ENCODE data around the gene UBTD1. TPM values are rescaled to one million over a fixed set of nuclear protein-coding genes. Genes with fewer than 3 reads are reported as not detected.

The UBTD1 gene
- total RNA-seq, 4 donors from 2014 or later: 13.7 to 40.0 (median 23.3) TPM

GRCh38 chr10:97532935-97533671, 34.4 kb downstream of the UBTD1 start:
- H3K27ac ChIP-seq: peak overlapping the region in 3 of 4 donors; percentile 7 to 48 (median 22)
- DNase-seq (peak in 1 of 2 donors; percentile 42), ATAC-seq (peak in 1 of 2 donors; percentile 76)
- H3K4me1 ChIP-seq: peaks cover 3 to 11% of the 10 kb centered on the region in 2 donors
- H3K27me3 ChIP-seq: no peaks in the 10 kb centered on the region
- intact Hi-C loops (cut with DNase I; ENCODE audit: low total_unique reads) (no loop called here), in situ Hi-C loops (cut with MboI; ENCODE audit: low sequenced_read_pairs in 4 of 4) (no loop called here)
- H3K4me3 ChIP-seq: no peak overlapping the region
- TF ChIP-seq POLR2A (IDR thresholded peaks at IDR 0.05) (no peak), CTCF (IDR thresholded peaks at IDR 0.05 in 4 of 5, conservative IDR thresholded peaks at IDR 0.05 in 1 of 5) (no peak)
- H3K36me3 ChIP-seq: no peaks in the 10 kb centered on the region
- no peaks in the 10 kb centered on the region for H3K9me3 ChIP-seq

- Histone ChIP-seq H3K27ac (no peak overlapping the region), H3K4me1 (peaks cover 3 to 11% of the 10 kb centered on the region in 2 donors), H3K36me3 (no peaks in the 10 kb centered on the region), H3K27me3 (no peaks in the 10 kb centered on the region), H3K4me3 (no peak overlapping the region), H3K9me3 (no peaks in the 10 kb centered on the region)
- in situ Hi-C loops (cut with MboI; ENCODE audit: low sequenced_read_pairs in 4 of 4): no loop called here
- ATAC-seq (no peak), DNase-seq (no peak)
- no peak for TF ChIP-seq POLR2A (IDR thresholded peaks at IDR 0.05)
- no peak for TF ChIP-seq CTCF (IDR thresholded peaks at IDR 0.05 in 4 of 5, conservative IDR thresholded peaks at IDR 0.05 in 1 of 5)
- intact Hi-C loops (cut with DNase I; ENCODE audit: low total_unique reads): no loop called here
These were observed 35.2 kb downstream of the UBTD1 start for GRCh38 chr10:97533888-97534287.

- Histone ChIP-seq H3K27me3 (no peaks in the 10 kb centered on the region), H3K27ac (no peak overlapping the region), H3K4me1 (peaks cover 7 to 15% of the 10 kb centered on the region in 2 donors), H3K36me3 (no peaks in the 10 kb centered on the region), H3K9me3 (no peaks in the 10 kb centered on the region), H3K4me3 (no peak overlapping the region)
- TF ChIP-seq CTCF (IDR thresholded peaks at IDR 0.05 in 4 of 5, conservative IDR thresholded peaks at IDR 0.05 in 1 of 5) (peak in 3 of 5 experiments; percentile 27 to 45 (median 41)), POLR2A (IDR thresholded peaks at IDR 0.05) (no peak)
- in situ Hi-C loops (cut with MboI; ENCODE audit: low sequenced_read_pairs in 4 of 4): no loop called here
- intact Hi-C loops (cut with DNase I; ENCODE audit: low total_unique reads): no loop called here
- DNase-seq (peak in 1 of 2 donors; percentile 46), ATAC-seq (peak; percentile 38 to 63)
These were observed 36.1 kb downstream of the UBTD1 start for GRCh38 chr10:97534746-97535367.

- DNase-seq: no peak
- in situ Hi-C loops (cut with MboI; ENCODE audit: low sequenced_read_pairs in 4 of 4) (no loop called here), intact Hi-C loops (cut with DNase I; ENCODE audit: low total_unique reads) (no loop called here)
- no peak for ATAC-seq
- H3K27me3 ChIP-seq: no peaks in the 10 kb centered on the region
- H3K4me3 ChIP-seq: no peak overlapping the region
- H3K27ac ChIP-seq: no peak overlapping the region
- H3K4me1 ChIP-seq: peaks cover 21 to 29% of the 10 kb centered on the region in 2 donors
- H3K36me3 ChIP-seq: no peaks in the 10 kb centered on the region
- TF ChIP-seq CTCF (IDR thresholded peaks at IDR 0.05 in 4 of 5, conservative IDR thresholded peaks at IDR 0.05 in 1 of 5): no peak
- no peak for TF ChIP-seq POLR2A (IDR thresholded peaks at IDR 0.05)
- no peaks in the 10 kb centered on the region for H3K9me3 ChIP-seq
These were observed 38.6 kb downstream of the UBTD1 start for GRCh38 chr10:97537186-97537869.

Measured in gastrocnemius medialis (tissue), 4 donors.